IPS-18a (cell line): ENCODE data around the gene TRMT2B.

Experiments used
- H3K27ac ChIP-seq: one replicate; pipeline ENCODE4 v1.5.1; 2013; ENCODE audit warnings: low read length
- H3K27me3 ChIP-seq: one replicate; pipeline ENCODE4 v1.6.1; 2013; ENCODE audit warnings: mild to moderate bottlenecking, low read length; ENCODE audit not compliant: control insufficient read depth, insufficient read depth
- H3K36me3 ChIP-seq: one replicate; pipeline ENCODE4 v1.6.1; 2013; ENCODE audit warnings: low read depth, low read length; ENCODE audit not compliant: control insufficient read depth
- H3K4me1 ChIP-seq: one replicate; pipeline ENCODE4 v1.6.1; 2013; ENCODE audit warnings: low read depth, low read length; ENCODE audit not compliant: control insufficient read depth
- H3K4me3 ChIP-seq: one replicate; pipeline ENCODE4 v1.5.1; 2013; ENCODE audit warnings: low read length
- H3K9ac ChIP-seq: one replicate; pipeline ENCODE4 v1.6.1; 2013; ENCODE audit warnings: mild to moderate bottlenecking, low read length, moderate library complexity
- H3K9me3 ChIP-seq: one replicate; pipeline ENCODE4 v1.6.1; 2013; ENCODE audit warnings: low read depth, low read length; ENCODE audit not compliant: control insufficient read depth

TRMT2B gene, protein sequence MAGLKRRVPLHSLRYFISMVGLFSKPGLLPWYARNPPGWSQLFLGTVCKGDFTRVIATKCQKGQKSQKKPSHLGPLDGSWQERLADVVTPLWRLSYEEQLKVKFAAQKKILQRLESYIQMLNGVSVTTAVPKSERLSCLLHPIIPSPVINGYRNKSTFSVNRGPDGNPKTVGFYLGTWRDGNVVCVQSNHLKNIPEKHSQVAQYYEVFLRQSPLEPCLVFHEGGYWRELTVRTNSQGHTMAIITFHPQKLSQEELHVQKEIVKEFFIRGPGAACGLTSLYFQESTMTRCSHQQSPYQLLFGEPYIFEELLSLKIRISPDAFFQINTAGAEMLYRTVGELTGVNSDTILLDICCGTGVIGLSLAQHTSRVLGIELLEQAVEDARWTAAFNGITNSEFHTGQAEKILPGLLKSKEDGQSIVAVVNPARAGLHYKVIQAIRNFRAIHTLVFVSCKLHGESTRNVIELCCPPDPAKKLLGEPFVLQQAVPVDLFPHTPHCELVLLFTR

DNA sequence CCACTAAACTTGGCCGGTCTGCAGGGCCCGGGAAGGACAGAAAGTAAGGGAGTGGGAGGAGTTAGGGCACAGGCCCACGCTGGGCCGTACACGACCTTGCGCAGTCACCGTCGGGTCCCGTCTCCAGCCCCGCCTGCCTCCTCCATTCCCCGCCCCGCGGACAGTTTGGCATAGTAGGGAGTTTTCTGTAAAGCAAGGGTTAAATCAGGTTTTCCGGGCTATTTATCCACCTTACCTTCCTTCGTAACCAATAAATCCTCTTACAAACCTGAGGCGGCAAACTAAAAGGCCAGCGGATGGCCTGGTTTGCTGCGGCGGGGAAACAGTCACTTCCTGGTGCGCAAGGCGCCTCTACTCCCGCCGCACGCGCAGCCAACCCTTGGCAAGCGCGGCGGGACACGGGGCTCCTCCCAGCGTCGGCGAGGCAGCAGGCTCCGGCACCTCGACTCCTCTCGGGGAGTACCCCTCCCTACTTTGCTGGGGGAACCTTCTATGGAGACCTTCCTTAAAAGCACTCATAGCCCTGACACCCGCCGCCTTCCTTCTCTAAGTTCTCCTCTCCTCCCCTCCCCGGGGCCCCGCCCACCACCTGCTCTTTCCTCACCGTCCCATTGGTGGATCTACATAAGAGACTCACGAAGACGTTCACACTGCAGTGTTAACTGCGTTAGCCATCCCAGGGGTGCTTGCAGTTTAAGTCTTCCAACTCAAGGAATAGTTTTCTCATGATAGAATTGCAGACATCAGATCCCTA lies at the start of gene TRMT2B:
Gene TRMT2B, minus strand, starts transcription at position 563 of the 754 bp plus-strand sequence. CDS start 9,822 bp downstream, outside the sequence.
- Histone ChIP-seq H3K27me3 (no peaks in the 10 kb centered on the region), H3K4me1 (peaks cover 5% of the 10 kb centered on the region), H3K9me3 (no peaks in the 10 kb centered on the region), H3K36me3 (no peaks in the 10 kb centered on the region), H3K9ac (peak within 1 kb of the TSS; percentile 69), H3K27ac (peak within 1 kb of the TSS; percentile 77), H3K4me3 (peak within 1 kb of the TSS; percentile 78)

DNA sequence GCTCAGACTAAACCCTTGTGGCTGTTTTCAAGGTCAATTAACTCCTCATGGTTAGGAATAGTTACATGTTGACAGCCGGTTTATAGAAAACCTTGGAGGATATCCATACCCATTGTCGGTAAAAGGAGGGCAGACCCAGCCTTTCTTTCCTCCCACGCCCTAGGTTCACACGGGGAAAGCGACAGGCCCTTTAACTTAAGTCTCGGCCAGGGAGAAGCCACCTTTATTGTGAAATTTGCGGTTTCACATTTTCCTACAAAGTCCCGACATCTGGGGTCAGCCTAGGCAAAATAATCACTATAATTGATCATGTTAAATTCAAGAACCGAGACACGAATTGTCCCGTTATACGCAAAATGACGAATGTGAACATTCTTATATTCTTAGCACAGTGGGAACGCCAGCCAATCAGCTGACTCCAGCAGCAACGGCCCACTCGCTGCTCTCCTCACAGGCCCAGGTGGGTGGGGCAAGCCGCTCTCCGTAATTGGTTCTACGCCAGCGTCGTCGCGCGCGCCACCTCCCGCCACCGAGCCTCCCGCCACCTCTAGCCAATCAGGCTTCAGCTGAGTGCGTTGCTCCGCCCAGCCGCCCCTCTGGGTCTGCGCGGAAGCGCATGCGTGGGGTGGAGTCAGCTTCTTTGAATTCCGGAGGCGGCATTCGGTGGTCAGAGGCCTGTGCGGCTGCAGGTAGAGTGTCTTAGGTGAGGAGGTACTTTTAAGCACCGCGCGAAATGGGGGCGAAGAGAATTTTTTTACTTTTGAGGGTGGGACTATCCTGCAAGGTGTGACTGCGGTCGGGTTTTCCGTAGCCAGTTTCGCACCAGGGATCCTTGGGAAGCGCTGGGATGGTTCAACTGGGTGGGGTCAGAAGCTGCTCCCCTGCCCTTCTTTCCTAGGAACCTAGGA lies 45.9 kb upstream of the TRMT2B start, which contains the start of gene CENPI:
Gene CENPI, plus strand, starts transcription at position 659 of the 908 bp plus-strand sequence. CDS start 2,867 bp downstream, outside the sequence.
- peaks cover 7% of the 10 kb centered on the region for H3K36me3 ChIP-seq
- peak within 1 kb of the TSS; percentile 74 for H3K4me3 ChIP-seq
- H3K27ac ChIP-seq = no peak within 1 kb of the TSS
- no peaks in the 10 kb centered on the region for H3K27me3 ChIP-seq
- H3K4me1 ChIP-seq = no peaks in the 10 kb centered on the region
- H3K9me3 ChIP-seq = no peaks in the 10 kb centered on the region
- H3K9ac ChIP-seq = peak within 1 kb of the TSS; percentile 58

DNA sequence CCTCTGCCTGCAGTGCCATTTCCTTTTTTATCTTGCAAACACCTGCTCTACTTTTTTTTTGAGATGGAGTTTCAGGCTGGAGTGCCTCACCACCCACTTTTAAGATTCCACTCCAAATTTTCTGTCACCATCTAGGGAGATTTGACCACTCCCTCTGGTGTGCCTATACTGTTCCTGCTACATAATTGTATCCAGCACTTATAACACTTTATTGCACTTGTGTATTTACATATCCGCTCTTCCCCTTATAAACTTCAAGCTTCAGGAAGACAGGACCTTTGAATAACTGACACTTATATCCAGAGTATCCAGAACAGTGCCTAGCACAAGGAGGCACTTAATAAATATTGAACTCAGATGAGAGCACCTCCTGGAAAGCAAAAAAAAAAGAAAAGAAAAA lies 39.9 kb upstream of the TRMT2B start:
- H3K27ac ChIP-seq = no peak overlapping the region
- no peaks in the 10 kb centered on the region for H3K36me3 ChIP-seq
- H3K9ac ChIP-seq = no peak overlapping the region
- no peaks in the 10 kb centered on the region for H3K27me3 ChIP-seq
- no peaks in the 10 kb centered on the region for H3K4me1 ChIP-seq
- H3K4me3 ChIP-seq = no peak overlapping the region
- no peaks in the 10 kb centered on the region for H3K9me3 ChIP-seq

DNA sequence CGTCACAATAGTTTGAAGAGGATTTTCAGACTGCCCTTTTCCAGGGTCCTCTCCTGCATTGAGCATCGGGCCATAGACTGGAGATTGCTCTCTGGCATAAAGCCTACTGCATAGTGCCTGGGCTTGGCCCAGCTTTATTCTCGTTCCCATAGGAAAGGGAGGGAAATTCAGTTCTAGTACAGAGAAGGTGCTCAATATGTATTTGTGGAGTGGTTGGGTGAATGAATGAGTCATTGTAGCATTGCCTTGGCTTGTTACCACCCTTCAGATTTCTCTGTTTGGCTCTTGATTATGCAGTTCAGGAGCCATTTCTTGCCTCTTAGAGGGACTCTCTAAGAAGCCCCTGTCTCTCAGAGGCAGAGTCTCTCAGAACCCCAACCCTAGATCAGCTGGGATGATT lies 29.3 kb upstream of the TRMT2B start:
- H3K9me3 ChIP-seq = no peaks in the 10 kb centered on the region
- peaks cover 18% of the 10 kb centered on the region for H3K27me3 ChIP-seq
- peaks cover 16% of the 10 kb centered on the region for H3K4me1 ChIP-seq
- H3K27ac ChIP-seq = no peak overlapping the region
- H3K9ac ChIP-seq = no peak overlapping the region
- no peaks in the 10 kb centered on the region for H3K36me3 ChIP-seq
- no peak overlapping the region for H3K4me3 ChIP-seq

DNA sequence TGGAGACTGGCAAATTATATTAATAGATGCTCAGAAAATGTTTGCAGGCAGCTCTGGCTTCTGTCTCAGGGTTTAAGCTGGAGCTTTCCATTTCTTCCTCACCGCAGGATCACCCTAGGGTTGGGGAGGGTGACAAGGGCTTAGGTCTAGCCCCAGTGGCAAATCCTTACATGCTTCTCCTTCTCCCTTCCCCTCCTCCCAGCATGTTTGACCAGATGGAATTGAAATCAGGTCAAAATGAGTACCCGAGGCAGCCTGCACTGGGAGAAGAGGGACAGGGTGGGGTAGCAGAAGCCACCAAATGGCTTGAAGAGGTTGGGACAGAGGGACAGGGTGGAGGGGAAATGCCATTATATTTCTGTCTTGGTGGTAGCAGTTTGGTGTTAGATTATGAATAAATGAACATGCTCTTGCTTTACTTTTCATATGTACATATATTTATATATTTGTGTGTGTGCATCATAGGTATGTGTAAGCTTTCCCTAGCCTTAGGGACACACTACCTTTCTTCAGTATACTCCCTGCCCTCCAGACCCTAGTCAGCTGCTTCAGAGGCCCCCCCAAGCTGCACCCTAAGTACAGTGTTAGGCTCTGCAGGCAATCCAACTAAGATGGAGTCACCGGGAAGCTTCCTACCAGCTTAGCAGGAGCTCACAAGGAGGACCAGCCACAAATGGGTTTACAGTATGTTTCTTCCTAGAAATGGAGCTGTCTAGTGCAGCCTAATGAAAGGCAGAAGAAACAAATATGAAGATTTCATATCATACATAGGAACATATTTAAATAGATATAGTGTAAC lies 28.6 kb upstream of the TRMT2B start:
- Histone ChIP-seq H3K9me3 (no peaks in the 10 kb centered on the region), H3K27me3 (peaks cover 18% of the 10 kb centered on the region), H3K9ac (no peak overlapping the region), H3K27ac (no peak overlapping the region), H3K4me3 (peak overlapping the region; percentile 78), H3K4me1 (peaks cover 16% of the 10 kb centered on the region), H3K36me3 (no peaks in the 10 kb centered on the region)

DNA sequence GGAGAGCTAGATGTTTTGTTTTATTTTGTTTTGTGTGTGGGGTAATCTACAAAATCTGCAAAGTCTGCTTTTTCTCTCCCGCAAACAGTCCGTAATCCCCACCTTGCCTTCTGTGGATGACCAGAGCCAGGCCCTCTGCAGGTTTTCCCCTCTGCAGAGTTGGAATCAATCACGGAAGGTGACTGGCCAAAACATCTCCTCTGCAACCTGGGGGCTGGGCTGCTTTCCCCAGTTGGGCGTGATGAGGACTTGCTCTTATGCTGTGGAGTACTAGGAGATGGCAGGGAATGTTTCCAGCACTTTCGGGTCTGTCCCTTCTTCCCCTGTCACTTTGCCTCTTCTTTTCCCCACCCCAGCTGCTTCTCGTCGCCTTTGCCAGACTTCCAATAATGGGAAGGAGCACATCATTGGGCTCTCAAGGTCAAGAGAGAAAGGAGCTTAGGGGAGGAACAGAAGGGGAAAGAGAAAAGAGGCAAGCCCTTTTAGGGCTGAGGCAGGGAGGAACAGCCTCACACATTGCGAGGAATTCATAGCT lies 27.9 kb upstream of the TRMT2B start:
- Histone ChIP-seq H3K4me1 (peaks cover 16% of the 10 kb centered on the region), H3K9ac (peak overlapping the region; percentile 33), H3K27me3 (peaks cover 18% of the 10 kb centered on the region), H3K36me3 (no peaks in the 10 kb centered on the region), H3K9me3 (no peaks in the 10 kb centered on the region), H3K27ac (no peak overlapping the region), H3K4me3 (peak overlapping the region; percentile 78)

DNA sequence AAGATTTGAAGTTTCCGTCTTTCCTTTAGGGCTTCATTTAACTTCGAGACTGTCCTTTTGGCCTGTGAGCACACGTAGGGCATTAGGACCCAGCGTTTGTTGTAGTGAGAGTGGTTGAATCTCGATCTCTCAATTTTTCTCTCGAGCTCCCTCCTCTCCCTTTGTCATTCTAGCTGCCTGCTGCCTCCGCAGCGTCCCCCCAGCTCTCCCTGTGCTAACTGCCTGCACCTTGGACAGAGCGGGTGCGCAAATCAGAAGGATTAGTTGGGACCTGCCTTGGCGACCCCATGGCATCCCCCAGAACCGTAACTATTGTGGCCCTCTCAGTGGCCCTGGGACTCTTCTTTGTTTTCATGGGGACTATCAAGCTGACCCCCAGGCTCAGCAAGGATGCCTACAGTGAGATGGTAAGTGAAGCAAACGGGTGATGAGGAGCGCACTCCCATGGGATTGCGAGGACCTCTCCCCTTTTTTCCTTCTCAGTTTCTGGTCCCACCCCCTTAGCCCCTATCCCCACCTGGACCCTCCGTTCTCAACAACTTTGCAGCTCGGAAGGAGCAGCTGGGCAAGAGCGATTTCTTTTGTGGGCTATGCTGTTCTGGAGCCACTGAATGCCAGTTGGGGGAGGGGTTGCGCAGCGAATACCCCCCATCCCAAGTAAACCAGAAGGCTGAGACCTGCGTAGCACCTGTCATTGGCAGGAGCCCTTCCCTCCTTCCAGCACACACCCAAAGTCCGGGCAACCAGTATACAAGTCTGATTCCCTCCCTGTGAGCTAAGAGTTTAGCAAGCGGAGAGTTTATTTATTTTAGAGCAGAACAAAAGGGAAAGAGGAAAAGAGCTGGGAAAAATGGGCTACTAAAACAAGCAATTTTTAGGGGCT lies 27.0 kb upstream of the TRMT2B start, which contains the start of gene TMEM35A:
Gene TMEM35A, plus strand, starts transcription at position 164 of the 883 bp plus-strand sequence. Its CDS starts 124 bp downstream, at position 288.
- Histone ChIP-seq H3K4me3 (peak within 1 kb of the TSS; percentile 78), H3K4me1 (peaks cover 16% of the 10 kb centered on the region), H3K27ac (no peak within 1 kb of the TSS), H3K9me3 (no peaks in the 10 kb centered on the region), H3K36me3 (no peaks in the 10 kb centered on the region), H3K9ac (peak within 1 kb of the TSS; percentile 33), H3K27me3 (peaks cover 18% of the 10 kb centered on the region)

DNA sequence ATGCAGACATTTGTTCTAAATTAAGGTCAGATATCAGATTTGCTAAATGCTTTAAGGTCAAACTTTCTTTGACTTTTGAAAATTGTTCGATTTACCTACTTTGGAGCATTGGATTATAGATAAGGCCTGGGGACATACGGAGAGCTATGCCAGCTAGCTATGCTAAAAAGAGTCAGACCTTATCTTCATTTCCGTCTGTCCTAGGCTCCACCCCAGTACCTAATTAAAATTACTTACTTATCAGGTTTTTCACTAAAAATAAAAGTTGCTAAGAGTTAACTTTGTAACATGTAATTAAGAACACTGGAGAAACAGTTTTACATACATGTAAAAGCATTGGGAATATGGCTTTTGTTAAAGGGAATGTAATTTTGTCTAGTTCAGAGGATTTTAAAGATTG lies 19.7 kb upstream of the TRMT2B start:
- Histone ChIP-seq H3K4me1 (no peaks in the 10 kb centered on the region), H3K9me3 (no peaks in the 10 kb centered on the region), H3K4me3 (no peak overlapping the region), H3K9ac (no peak overlapping the region), H3K36me3 (no peaks in the 10 kb centered on the region), H3K27me3 (no peaks in the 10 kb centered on the region), H3K27ac (no peak overlapping the region)

DNA sequence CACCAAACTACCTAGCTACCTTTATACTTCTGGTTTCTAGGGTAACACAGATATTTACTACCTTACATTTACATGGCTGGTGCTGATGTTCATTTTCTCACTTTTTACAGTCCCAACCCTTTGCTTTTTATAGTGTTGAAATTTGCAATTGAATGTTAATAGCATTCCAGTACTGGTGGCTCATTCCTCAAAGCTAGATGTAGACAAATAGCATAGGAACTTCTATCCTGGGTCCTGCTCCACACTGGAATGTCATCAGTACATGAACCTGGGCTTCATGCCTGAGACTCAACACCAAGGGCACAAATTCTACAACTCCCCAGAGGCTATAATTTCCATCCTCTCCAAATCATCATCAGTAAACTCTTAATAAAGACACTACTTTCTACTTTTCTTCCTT lies 10.3 kb upstream of the TRMT2B start:
- H3K4me1 ChIP-seq = peaks cover 4% of the 10 kb centered on the region
- no peaks in the 10 kb centered on the region for H3K36me3 ChIP-seq
- H3K27me3 ChIP-seq = no peaks in the 10 kb centered on the region

More for the DNA sequence above, 10.3 kb upstream of the TRMT2B start:
- Histone ChIP-seq H3K9ac (no peak overlapping the region), H3K4me3 (no peak overlapping the region), H3K27ac (no peak overlapping the region), H3K9me3 (no peaks in the 10 kb centered on the region)
